HEK293T (cell line): ENCODE measurements around the gene DMD.

Experiments used
- CTCF ChIA-PET: fragments of 350-600 bp; formaldehyde crosslinking; extraction: SDS; loops from one replicate; lab custom pipeline; 2021; ENCODE audit warnings: antibody characterized with exemption, inconsistent platforms; lab: Yijun Ruan, JAX
- POLR2A ChIA-PET: fragments of 350-600 bp; formaldehyde crosslinking; extraction: SDS; loops from one replicate; lab custom pipeline; 2020; ENCODE audit warnings: antibody characterized with exemption, inconsistent platforms; lab: Yijun Ruan, JAX
- DNase-seq: peaks from one replicate; pipeline ENCODE4 v3.0.0; 2012; ENCODE audit warnings: mixed read lengths; ENCODE audit errors: extremely low spot score
- ARNT ChIP-seq: fragments of 450-650 bp; IDR thresholded peaks from 2 replicates; pipeline ENCODE4 v1.6.1; 2017; ENCODE audit warnings: mild to moderate bottlenecking
- BHLHE40 ChIP-seq: fragments of 450-650 bp; IDR thresholded peaks from 2 replicates; pipeline ENCODE4 v1.6.1; 2016; ENCODE audit warnings: mild to moderate bottlenecking, moderate library complexity, borderline replicate concordance
- CTBP1 ChIP-seq: fragments of 450-650 bp; IDR thresholded peaks from 2 replicates; pipeline ENCODE4 v1.6.1; 2016; ENCODE audit warnings: borderline replicate concordance
- ELF4 ChIP-seq: fragments of 450-650 bp; IDR thresholded peaks from 2 replicates; pipeline ENCODE4 v1.6.1; 2017; ENCODE audit warnings: antibody characterized with exemption
- FOXA1 ChIP-seq: fragments of 450-650 bp; IDR thresholded peaks from 2 replicates; pipeline ENCODE4 v1.6.1; 2016; ENCODE audit warnings: mild to moderate bottlenecking
- FOXK2 ChIP-seq: fragments of 450-650 bp; IDR thresholded peaks from 2 replicates; pipeline ENCODE4 v1.6.1; 2016; ENCODE audit warnings: mild to moderate bottlenecking
- FOXM1 ChIP-seq: fragments of 450-650 bp; IDR thresholded peaks from 2 replicates; pipeline ENCODE4 v1.6.1; 2017; ENCODE audit warnings: mild to moderate bottlenecking, borderline replicate concordance
- HDGF ChIP-seq: fragments of 450-650 bp; IDR thresholded peaks from 2 replicates; pipeline ENCODE4 v1.6.1; 2017; ENCODE audit warnings: antibody characterized with exemption, borderline replicate concordance
- L3MBTL2 ChIP-seq: fragments of 450-650 bp; conservative IDR thresholded peaks from 2 replicates; pipeline ENCODE4 v1.6.1; 2016; ENCODE audit warnings: mild to moderate bottlenecking
- LEF1 ChIP-seq: fragments of 450-650 bp; IDR thresholded peaks from 2 replicates; pipeline ENCODE4 v1.6.1; 2017; ENCODE audit warnings: mild to moderate bottlenecking, borderline replicate concordance
- NFRKB ChIP-seq: fragments of 450-650 bp; IDR thresholded peaks from 2 replicates; pipeline ENCODE4 v1.6.1; 2016; ENCODE audit warnings: mild to moderate bottlenecking, moderate library complexity
- SP1 ChIP-seq: fragments of 450-650 bp; IDR thresholded peaks from 2 replicates; pipeline ENCODE4 v1.6.1; 2017
- SUZ12 ChIP-seq: fragments of 450-650 bp; IDR thresholded peaks from 2 replicates; pipeline ENCODE4 v1.6.1; 2016; ENCODE audit warnings: mild to moderate bottlenecking
- TARDBP ChIP-seq: fragments of 450-650 bp; IDR thresholded peaks from 2 replicates; pipeline ENCODE4 v1.6.1; 2016
- ZNF384 ChIP-seq: fragments of 450-650 bp; IDR thresholded peaks from 2 replicates; pipeline ENCODE4 v1.6.1; 2016
- TF ChIP-seq, protein P1 (sequence below): fragments of 450-650 bp; IDR thresholded peaks from 2 replicates; pipeline ENCODE4 v1.6.1; 2016

DMD gene

DNA sequence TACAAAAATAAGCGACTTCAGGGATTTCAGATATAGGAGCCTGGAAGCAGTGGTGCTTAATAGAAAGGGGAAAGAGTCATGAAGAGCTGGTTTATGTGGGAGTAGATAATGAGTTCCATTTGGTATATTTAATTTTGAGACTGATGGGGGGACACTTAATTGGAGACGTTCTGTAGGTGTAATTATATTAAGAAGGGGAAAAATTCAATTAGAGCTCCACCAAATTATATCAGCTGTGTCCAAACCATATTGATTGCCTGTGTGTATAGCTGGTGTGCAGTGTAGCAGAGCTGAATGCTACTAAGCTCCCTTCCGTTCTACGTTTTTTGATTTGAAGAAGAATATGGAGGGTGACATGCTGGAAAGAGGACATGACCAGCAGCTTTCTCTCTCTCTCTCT lies 282.3 kb downstream of the DMD start:
- no peak for TF ChIP-seq HDGF
- TF ChIP-seq BHLHE40, result no peak
- TF ChIP-seq, protein P1, sequence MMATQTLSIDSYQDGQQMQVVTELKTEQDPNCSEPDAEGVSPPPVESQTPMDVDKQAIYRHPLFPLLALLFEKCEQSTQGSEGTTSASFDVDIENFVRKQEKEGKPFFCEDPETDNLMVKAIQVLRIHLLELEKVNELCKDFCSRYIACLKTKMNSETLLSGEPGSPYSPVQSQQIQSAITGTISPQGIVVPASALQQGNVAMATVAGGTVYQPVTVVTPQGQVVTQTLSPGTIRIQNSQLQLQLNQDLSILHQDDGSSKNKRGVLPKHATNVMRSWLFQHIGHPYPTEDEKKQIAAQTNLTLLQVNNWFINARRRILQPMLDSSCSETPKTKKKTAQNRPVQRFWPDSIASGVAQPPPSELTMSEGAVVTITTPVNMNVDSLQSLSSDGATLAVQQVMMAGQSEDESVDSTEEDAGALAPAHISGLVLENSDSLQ, result no peak
- TF ChIP-seq FOXA1, result no peak
- no peak for TF ChIP-seq ZNF384
- no peak for TF ChIP-seq TARDBP
- no peak for TF ChIP-seq L3MBTL2
- TF ChIP-seq NFRKB, result no peak
- no peak for DNase-seq
- ChIA-PET POLR2A (no interaction called here), CTCF (no interaction called here)

DNA sequence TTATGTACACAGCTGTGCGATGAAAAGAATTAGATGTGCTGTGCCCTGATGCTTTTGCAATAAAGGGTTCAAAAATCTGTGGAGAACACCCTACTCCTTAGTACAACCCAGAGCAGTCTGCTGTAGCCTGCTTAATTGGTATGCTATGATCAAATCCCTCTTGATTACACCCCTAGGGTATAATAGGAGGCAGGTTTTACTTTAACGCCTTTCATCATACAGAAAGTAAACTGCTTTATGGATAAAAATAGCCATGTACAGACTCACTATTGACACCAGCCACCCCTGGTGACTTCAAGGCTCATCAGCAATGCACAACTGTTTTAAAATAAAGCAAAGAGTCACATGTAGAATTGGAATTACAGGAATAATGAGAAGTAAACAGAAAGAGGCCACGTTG lies 315.3 kb downstream of the DMD start:
- TF ChIP-seq FOXA1 (no peak), NFRKB (no peak), ELF4 (no peak), FOXK2 (no peak), ZNF384 (no peak), SP1 (no peak), TARDBP (no peak), LEF1 (no peak), ARNT (no peak), SUZ12 (no peak), BHLHE40 (no peak), FOXM1 (no peak), L3MBTL2 (no peak), HDGF (no peak)
- TF ChIP-seq, protein P1, result no peak
- ChIA-PET POLR2A (no interaction called here), CTCF (no interaction called here)
- no peak for DNase-seq

DNA sequence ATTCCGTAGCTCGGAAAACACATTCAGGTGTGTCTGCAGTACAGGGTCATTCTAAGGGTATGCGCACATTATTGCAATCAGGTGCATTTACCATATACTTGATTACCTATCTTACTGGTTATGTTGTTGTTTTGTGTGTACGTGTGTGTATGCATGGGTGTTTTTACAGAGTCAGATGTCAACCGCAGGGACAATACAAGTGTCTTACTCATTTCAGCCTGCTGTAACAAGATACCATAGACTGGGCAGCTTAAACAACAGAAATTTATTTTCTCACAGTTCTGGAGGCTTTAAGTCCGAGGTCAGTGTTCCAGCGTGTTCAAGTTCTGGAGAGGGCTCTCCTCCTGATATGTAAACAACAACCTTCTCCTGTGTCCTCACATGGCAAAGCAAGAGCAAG lies 316.7 kb downstream of the DMD start:
- DNase-seq, result no peak
- CTCF ChIA-PET, result no interaction called here
- POLR2A ChIA-PET, result no interaction called here
- no peak for TF ChIP-seq BHLHE40
- TF ChIP-seq HDGF, result no peak
- no peak for TF ChIP-seq TARDBP
- no peak for TF ChIP-seq SUZ12
- TF ChIP-seq ARNT, result no peak
- TF ChIP-seq ELF4, result no peak
- no peak for TF ChIP-seq FOXA1
- TF ChIP-seq ZNF384, result no peak
- TF ChIP-seq LEF1, result no peak
- TF ChIP-seq, protein P1, result no peak
- TF ChIP-seq SP1, result no peak
- no peak for TF ChIP-seq NFRKB

DNA sequence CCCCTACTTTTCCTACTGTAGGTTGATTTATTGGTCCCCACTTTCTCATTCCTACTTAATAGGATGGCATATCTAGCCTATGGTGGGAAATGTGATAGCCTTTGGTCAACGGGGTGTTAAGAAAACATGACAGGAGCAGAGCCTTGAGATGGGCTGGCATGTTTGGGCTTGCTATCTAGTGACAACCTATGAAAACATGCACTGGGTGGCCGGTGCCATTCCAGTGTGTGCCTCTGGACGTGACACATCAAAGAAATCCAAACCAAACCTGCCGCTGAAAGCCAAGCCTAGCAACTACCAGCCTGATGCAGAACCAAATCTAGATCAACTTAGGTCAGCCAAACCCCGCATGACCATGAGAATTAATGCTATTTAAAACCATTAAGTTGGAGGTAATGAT lies 317.6 kb downstream of the DMD start:
- TF ChIP-seq, protein P1, result no peak
- no peak for TF ChIP-seq FOXK2
- no peak for TF ChIP-seq CTBP1
- no peak for TF ChIP-seq ZNF384
- no peak for TF ChIP-seq TARDBP
- no peak for TF ChIP-seq ELF4
- no peak for TF ChIP-seq SUZ12
- TF ChIP-seq ARNT, result no peak
- TF ChIP-seq NFRKB, result no peak
- TF ChIP-seq LEF1, result no peak
- TF ChIP-seq SP1, result no peak
- TF ChIP-seq BHLHE40, result no peak
- no peak for TF ChIP-seq HDGF
- no peak for TF ChIP-seq FOXM1
- TF ChIP-seq FOXA1, result no peak
- TF ChIP-seq L3MBTL2, result no peak
- POLR2A ChIA-PET, result no interaction called here

DNA sequence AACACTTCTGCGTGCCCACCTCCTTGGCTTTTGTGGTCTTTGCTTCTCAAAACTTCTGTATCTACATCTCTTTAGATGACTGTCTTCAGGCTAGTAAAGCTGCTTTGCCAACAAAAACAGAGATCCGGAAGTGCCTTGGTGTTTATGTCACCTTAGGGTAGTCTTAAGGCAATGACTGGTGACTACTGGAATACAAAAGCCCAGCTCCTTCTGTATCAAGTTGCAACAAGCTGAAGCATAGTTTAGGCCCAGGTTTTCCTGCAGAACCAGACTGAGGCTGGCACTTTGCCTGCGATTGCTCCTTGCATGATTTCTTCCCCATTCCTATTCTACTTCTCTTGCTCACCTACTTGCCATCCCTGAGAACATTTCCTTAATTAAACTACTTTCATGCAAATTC lies 333.8 kb downstream of the DMD start:
- DNase-seq, result no peak
- ChIA-PET CTCF (no interaction called here), POLR2A (no interaction called here)
- TF ChIP-seq BHLHE40 (no peak), CTBP1 (no peak)

More for the DNA sequence above, 317.6 kb downstream of the DMD start:
- CTCF ChIA-PET, result no interaction called here
- DNase-seq, result no peak

DNA sequence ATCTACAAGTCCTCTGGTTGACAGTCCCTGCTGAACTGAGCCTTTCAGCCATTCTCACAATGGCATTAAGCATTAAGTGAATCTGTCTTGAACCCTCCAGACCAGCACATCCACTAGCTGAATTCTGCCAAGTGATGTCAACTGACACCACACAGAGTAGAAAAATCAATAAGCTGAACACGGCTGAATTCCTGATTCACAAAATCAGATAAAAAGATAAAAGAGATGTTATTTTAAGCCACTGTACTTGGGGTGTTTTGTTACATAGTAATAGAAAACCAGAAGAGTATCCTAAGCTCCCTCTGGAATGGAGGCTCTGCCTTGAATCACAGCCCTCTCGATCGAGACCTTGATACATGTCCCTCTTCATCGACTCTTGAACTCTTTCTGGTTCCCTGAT lies 336.5 kb downstream of the DMD start:
- CTCF ChIA-PET, result no interaction called here
- DNase-seq, result no peak
- TF ChIP-seq FOXA1 (no peak), CTBP1 (no peak), FOXM1 (no peak), LEF1 (no peak), ZNF384 (no peak), SUZ12 (no peak), ARNT (no peak)
- POLR2A ChIA-PET, result no interaction called here
